HFFc6 (cell line): ENCODE data around the gene CD80. TPM values are rescaled to one million over a fixed set of nuclear protein-coding genes. Genes with fewer than 3 reads are reported as not detected.
"Not testable (repeated sequence)": the region's sequence is repeated elsewhere in the genome, so short reads cannot be mapped to it uniquely, and the experiment has no call there.

Experiments
- DNase-seq: peaks from one replicate; pipeline ENCODE4 v3.0.0-alpha.2; 2018
- H3K27ac Mint-ChIP-seq: 2 replicates; pipeline ENCODE4 v1.8.0; 2020; ENCODE audit warnings: mild to moderate bottlenecking, mixed read lengths
- H3K27me3 Mint-ChIP-seq: 2 replicates; pipeline ENCODE4 v1.8.0; 2021; ENCODE audit warnings: mild to moderate bottlenecking, moderate library complexity, mixed read lengths; ENCODE audit not compliant: insufficient read depth
- H3K36me3 Mint-ChIP-seq: 2 replicates; pipeline ENCODE4 v1.8.0; 2021; ENCODE audit warnings: low read depth, mixed read lengths
- H3K4me1 Mint-ChIP-seq: 2 replicates; pipeline ENCODE4 v1.8.0; 2020; ENCODE audit warnings: low read depth, mixed read lengths
- H3K4me3 Mint-ChIP-seq: 2 replicates; pipeline ENCODE4 v1.8.0; 2020; ENCODE audit warnings: mild to moderate bottlenecking, moderate library complexity, mixed read lengths
- H3K9me3 Mint-ChIP-seq: 2 replicates; pipeline ENCODE4 v1.8.0; 2020; ENCODE audit warnings: mild to moderate bottlenecking, mixed read lengths
- CTCF ChIP-seq: fragments of 200-600 bp; sonication (generic); IDR thresholded peaks from 2 replicates; pipeline ENCODE4 v1.5.0; 2021; ENCODE audit warnings: antibody characterized with exemption, mild to moderate bottlenecking
- total RNA-seq, 6 experiments: library from RNA; stranded (reverse); fragmentation: NEBNext Ultra II Directional; extraction: Animal tissue kit (Norgen Biotek cat#: 25700); gene quantifications; 2 replicates in 1 of 6; 3 replicates in 5 of 6; pipeline ENCODE4 v1.2.3, GENCODE V29; 2021

Gene CD80
- total RNA-seq, 6 experiments from 2014 or later = not detected

DNA sequence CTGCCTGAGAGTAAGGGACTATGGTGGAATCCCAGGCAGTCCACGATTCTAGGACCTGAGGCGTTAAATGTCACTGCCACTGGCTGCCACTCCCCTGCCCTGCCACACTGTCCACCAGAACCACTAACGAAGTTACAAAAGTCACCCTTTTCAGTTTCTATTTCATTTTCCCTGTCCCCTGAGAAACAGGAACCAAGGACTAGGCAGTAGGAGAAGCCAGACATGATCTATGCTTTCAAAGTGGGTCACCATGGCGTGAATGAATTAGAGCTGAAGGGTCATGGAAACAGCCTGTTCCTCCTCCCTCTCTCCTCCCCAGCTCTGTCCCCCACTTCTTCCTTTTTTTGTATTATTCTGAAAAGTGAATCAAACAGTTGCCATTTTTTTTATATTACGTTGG lies 10.8 kb upstream of the CD80 start:
- no peaks in the 10 kb centered on the region for H3K36me3 Mint-ChIP-seq
- TF ChIP-seq CTCF = no peak
- H3K27me3 Mint-ChIP-seq = peaks cover 33% of the 10 kb centered on the region
- no peak overlapping the region for H3K4me3 Mint-ChIP-seq
- no peaks in the 10 kb centered on the region; the same call in 1 of the 2 replicates for H3K9me3 Mint-ChIP-seq
- H3K27ac Mint-ChIP-seq = no peak overlapping the region
- no peak for DNase-seq
- no peaks in the 10 kb centered on the region for H3K4me1 Mint-ChIP-seq

DNA sequence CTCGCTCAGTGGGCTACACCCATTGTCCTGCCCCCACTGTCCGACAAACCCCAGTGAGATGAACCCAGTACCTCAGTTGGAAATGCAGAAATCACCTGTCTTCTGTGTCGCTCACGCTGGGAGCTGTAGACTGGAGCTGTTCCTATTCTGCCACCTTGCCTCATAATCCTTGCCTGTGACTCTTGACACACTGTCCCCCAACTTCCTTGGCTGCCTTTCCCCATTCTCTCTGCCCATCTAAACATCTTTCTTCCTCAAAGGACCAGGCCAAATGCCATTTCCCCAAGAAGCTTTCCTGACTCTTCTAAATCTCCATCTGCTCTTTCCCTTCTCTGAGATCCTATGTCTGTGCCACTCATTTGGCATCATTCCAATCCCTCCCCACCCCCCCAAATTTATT lies 9.7 kb upstream of the CD80 start:
- no peaks in the 10 kb centered on the region for H3K36me3 Mint-ChIP-seq
- no peak overlapping the region for H3K4me3 Mint-ChIP-seq
- TF ChIP-seq CTCF = no peak
- DNase-seq = no peak
- H3K9me3 Mint-ChIP-seq = no peaks in the 10 kb centered on the region; the same call in 1 of the 2 replicates
- H3K27ac Mint-ChIP-seq = no peak overlapping the region
- no peaks in the 10 kb centered on the region for H3K4me1 Mint-ChIP-seq
- peaks cover 33% of the 10 kb centered on the region for H3K27me3 Mint-ChIP-seq

DNA sequence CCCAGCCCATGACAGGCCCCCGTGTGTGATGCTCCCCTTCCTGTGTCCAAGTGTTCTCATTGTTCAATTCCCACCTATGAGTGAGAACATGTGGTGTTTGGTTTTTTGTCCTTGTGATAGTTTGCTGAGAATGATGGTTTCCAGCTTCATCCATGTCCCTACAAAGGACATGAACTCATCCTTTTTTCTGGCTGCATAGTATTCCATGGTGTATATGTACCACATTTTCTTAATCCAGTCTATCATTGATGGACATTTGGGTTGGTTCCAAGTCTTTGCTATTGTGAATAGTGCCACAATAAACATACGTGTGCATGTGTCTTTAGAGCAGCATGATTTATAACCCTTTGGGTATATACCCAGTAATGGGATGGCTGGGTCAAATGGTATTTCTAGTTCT lies 3.9 kb upstream of the CD80 start:
- H3K27ac Mint-ChIP-seq, H3K4me3 Mint-ChIP-seq, H3K9me3 Mint-ChIP-seq, H3K4me1 Mint-ChIP-seq, DNase-seq, H3K36me3 Mint-ChIP-seq: not testable (repeated sequence)
- peaks cover 15% of the 10 kb centered on the region for H3K27me3 Mint-ChIP-seq

GRCh38 chr3:119562307-119562961 lies 3.0 kb upstream of the CD80 start:
- no peak overlapping the region for H3K4me3 Mint-ChIP-seq
- H3K9me3 Mint-ChIP-seq = no peaks in the 10 kb centered on the region; the same call in 1 of the 2 replicates

DNA sequence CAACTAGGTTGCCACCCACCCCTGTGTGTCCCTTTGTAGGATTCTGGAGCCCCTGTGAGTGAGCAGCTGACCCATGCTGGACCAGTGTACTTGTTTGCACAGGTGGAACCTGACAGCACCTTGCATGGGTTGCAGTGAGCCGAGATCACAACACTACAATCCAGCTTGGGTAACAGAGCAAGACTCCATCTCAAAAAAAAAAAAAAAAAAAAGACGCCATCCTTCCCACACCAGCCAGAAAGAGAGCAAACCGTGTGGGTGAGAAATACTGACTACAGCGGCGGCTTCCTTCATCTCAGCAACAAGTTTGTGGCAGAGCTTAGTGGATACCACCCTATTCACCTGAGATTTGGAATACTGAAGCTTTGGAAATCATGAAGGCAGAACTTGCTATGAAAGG lies 746 bp upstream of the CD80 start:
- H3K4me3 Mint-ChIP-seq = no peak overlapping the region
- H3K9me3 Mint-ChIP-seq = no peaks in the 10 kb centered on the region
- H3K36me3 Mint-ChIP-seq = no peaks in the 10 kb centered on the region
- no peak for TF ChIP-seq CTCF
- peaks cover 16% of the 10 kb centered on the region for H3K27me3 Mint-ChIP-seq
- no peak for DNase-seq
- H3K4me1 Mint-ChIP-seq = no peaks in the 10 kb centered on the region
- no peak overlapping the region for H3K27ac Mint-ChIP-seq

More at GRCh38 chr3:119562307-119562961, 3.0 kb upstream of the CD80 start:
- Mint-ChIP-seq H3K27ac (no peak overlapping the region), H3K27me3 (peaks cover 13% of the 10 kb centered on the region), H3K36me3 (no peaks in the 10 kb centered on the region), H3K4me1 (no peaks in the 10 kb centered on the region)
- DNase-seq = no peak
- no peak for TF ChIP-seq CTCF

DNA sequence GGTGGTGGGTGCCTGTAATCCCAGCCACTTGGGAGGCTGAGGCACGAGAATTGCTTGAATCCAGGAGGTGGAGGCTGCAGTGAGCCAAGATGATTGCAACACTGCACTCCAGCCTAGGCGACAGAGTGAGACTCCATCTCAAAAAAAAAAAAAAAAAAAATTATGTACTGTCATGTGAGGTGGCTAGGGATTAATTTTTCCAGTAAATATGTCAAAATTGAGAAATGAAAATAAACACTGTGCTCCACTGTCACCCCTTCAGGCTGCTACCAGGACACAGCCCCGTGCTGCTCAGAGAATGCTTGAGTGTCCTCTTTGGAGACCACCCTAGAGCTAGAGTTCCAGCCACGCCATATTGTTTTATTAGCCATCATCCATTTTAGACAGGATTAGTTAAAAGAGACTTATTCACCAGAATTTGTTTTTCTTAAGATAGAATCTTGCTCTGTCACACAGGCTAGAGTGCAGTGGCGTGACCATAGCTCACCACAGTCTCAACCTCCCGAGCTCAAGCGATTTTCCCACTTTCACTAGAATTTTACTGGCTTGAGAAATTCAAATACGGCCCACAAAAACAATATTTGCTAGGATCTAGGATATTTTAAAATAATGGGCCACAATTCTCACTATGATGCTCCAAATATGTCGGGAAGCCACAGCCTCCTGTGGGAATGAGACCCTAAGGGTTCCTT lies 642 bp downstream of the CD80 start:
- Mint-ChIP-seq H3K4me1 (no peaks in the 10 kb centered on the region), H3K27ac (no peak overlapping the region), H3K27me3 (peaks cover 19% of the 10 kb centered on the region), H3K4me3 (no peak overlapping the region), H3K36me3 (no peaks in the 10 kb centered on the region), H3K9me3 (no peaks in the 10 kb centered on the region)
- TF ChIP-seq CTCF = no peak
- DNase-seq = no peak
